A673 (cell line): ENCODE results near the gene PLEKHA6.

Source experiments
- EZH2 ChIP-seq: fragments of 200-600 bp; sonication (generic); IDR thresholded peaks from 2 replicates; pipeline ENCODE4 v1.6.1; 2017; ENCODE audit warnings: borderline replicate concordance, low read depth, mild to moderate bottlenecking, mixed read lengths, antibody characterized with exemption, low read length; ENCODE audit not compliant: poor library complexity, severe bottlenecking
- TF ChIP-seq, protein P1 (sequence below): fragments of 300-800, 200-600 bp; sonication (generic); conservative IDR thresholded peaks from 2 replicates; pipeline ENCODE4 v1.5.1; 2017; ENCODE audit warnings: low read depth, mild to moderate bottlenecking, antibody characterized with exemption, low read length, moderate library complexity, mixed read lengths

DNA sequence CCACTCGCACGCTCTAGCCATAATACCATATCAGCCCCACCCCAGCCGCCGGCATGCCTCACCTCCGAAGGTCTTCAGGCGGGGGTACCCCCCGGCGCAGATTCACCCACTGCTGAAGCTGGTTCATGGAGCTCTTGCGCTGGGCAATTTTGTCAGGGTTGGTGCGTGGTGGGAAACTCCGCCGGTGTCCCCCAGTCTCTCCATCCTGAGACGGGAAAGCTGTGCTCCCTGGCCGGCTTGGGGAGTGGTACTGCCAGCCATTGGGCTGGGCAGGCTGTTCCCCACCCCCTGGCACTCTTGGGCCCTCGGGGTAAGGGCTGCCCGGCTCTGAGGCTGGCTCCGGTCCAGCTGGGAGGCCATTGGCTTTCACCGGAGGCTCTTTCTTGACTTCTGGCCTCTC lies 100.5 kb downstream of the PLEKHA6 start:
- TF ChIP-seq, protein P1, sequence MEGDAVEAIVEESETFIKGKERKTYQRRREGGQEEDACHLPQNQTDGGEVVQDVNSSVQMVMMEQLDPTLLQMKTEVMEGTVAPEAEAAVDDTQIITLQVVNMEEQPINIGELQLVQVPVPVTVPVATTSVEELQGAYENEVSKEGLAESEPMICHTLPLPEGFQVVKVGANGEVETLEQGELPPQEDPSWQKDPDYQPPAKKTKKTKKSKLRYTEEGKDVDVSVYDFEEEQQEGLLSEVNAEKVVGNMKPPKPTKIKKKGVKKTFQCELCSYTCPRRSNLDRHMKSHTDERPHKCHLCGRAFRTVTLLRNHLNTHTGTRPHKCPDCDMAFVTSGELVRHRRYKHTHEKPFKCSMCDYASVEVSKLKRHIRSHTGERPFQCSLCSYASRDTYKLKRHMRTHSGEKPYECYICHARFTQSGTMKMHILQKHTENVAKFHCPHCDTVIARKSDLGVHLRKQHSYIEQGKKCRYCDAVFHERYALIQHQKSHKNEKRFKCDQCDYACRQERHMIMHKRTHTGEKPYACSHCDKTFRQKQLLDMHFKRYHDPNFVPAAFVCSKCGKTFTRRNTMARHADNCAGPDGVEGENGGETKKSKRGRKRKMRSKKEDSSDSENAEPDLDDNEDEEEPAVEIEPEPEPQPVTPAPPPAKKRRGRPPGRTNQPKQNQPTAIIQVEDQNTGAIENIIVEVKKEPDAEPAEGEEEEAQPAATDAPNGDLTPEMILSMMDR: no peak
- TF ChIP-seq EZH2: no peak
